RWPE2 (cell line): ENCODE measurements around the gene FARS2.

Experiments
- ATAC-seq: fragments of 200-7000 bp; cut with Tn5 transposase; 3 replicates; pipeline ENCODE4 v1.9.1; 2021; ENCODE audit warnings: low read depth
- DNase-seq: peaks from one replicate; pipeline ENCODE4 v3.0.0-alpha.2; 2020; ENCODE audit warnings: low spot score
- H3K27ac ChIP-seq: fragments of 450-650 bp; 2 replicates; pipeline ENCODE4 v1.5.1; 2017; ENCODE audit warnings: mild to moderate bottlenecking; ENCODE audit not compliant: poor library complexity, severe bottlenecking
- H3K27me3 ChIP-seq: fragments of 250-450 bp; sonication (Bioruptor Pico); 2 replicates; pipeline ENCODE4 v1.5.1; 2021; ENCODE audit warnings: mild to moderate bottlenecking, moderate library complexity; ENCODE audit not compliant: insufficient read depth, poor library complexity, severe bottlenecking
- H3K36me3 ChIP-seq: fragments of 250-450 bp; sonication (Bioruptor Pico); 2 replicates; pipeline ENCODE4 v1.5.1; 2020; ENCODE audit warnings: low read depth, mild to moderate bottlenecking, moderate library complexity
- H3K4me1 ChIP-seq: fragments of 250-450 bp; sonication (Bioruptor Pico); 2 replicates; pipeline ENCODE4 v1.5.1; 2021; ENCODE audit warnings: mild to moderate bottlenecking, moderate library complexity; ENCODE audit not compliant: insufficient read depth, poor library complexity, severe bottlenecking
- H3K4me3 ChIP-seq: fragments of 250-450 bp; sonication (Bioruptor Pico); 2 replicates; pipeline ENCODE4 v1.5.1; 2021; ENCODE audit warnings: mild to moderate bottlenecking, moderate library complexity; ENCODE audit not compliant: severe bottlenecking
- H3K9me3 ChIP-seq: fragments of 250-450 bp; sonication (Bioruptor Pico); 2 replicates; pipeline ENCODE4 v1.5.1; 2021; ENCODE audit warnings: mild to moderate bottlenecking, moderate library complexity; ENCODE audit not compliant: severe bottlenecking
- CTCF ChIP-seq: fragments of 450-650 bp; IDR thresholded peaks from one replicate; pipeline ENCODE4 v1.5.1; 2017; ENCODE audit warnings: mild to moderate bottlenecking, moderate library complexity; ENCODE audit not compliant: poor library complexity, severe bottlenecking

The FARS2 gene

GRCh38 chr6:5388326-5388725 lies 127.0 kb downstream of the FARS2 start:
- TF ChIP-seq CTCF, result no peak
- no peaks in the 10 kb centered on the region for H3K36me3 ChIP-seq
- no peaks in the 10 kb centered on the region for H3K4me1 ChIP-seq
- no peak for ATAC-seq
- no peaks in the 10 kb centered on the region for H3K9me3 ChIP-seq
- H3K4me3 ChIP-seq, result no peak overlapping the region
- no peak for DNase-seq
- H3K27ac ChIP-seq, result no peak overlapping the region
- no peaks in the 10 kb centered on the region for H3K27me3 ChIP-seq

- Histone ChIP-seq H3K4me3 (no peak overlapping the region), H3K9me3 (no peaks in the 10 kb centered on the region), H3K27ac (no peak overlapping the region), H3K36me3 (no peaks in the 10 kb centered on the region), H3K27me3 (no peaks in the 10 kb centered on the region), H3K4me1 (no peaks in the 10 kb centered on the region)
- DNase-seq, result no peak
- no peak for ATAC-seq
- no peak for TF ChIP-seq CTCF
These were observed 127.9 kb downstream of the FARS2 start for GRCh38 chr6:5389086-5389745.

DNA sequence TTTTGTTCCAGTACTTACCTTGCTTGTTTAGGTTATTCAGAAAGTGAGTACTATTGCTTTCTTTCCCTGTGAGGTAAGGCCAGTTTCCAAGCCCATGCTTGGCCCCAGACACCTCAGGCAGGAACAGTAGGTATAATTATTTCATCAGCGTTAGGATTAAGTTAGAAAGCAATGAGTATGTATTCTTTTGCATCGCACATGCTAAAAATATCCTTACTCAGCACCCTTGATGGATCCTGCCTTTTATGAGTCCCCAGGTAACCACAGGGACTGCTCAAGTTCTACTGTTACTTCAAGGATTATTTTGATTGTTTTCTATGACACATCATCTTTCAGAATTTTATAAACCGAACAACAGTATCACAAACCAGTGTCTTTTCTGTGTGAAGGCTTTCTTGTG lies 128.9 kb downstream of the FARS2 start:
- no peak overlapping the region for H3K4me3 ChIP-seq
- no peak for ATAC-seq
- H3K36me3 ChIP-seq, result no peaks in the 10 kb centered on the region
- no peak overlapping the region for H3K27ac ChIP-seq
- H3K9me3 ChIP-seq, result no peaks in the 10 kb centered on the region
- H3K27me3 ChIP-seq, result no peaks in the 10 kb centered on the region
- TF ChIP-seq CTCF, result no peak
- no peak for DNase-seq
- no peaks in the 10 kb centered on the region for H3K4me1 ChIP-seq

GRCh38 chr6:5394280-5394679 lies 133.0 kb downstream of the FARS2 start:
- no peaks in the 10 kb centered on the region for H3K36me3 ChIP-seq
- H3K4me1 ChIP-seq, result peaks cover 3% of the 10 kb centered on the region
- H3K4me3 ChIP-seq, result no peak overlapping the region
- no peak overlapping the region for H3K27ac ChIP-seq
- TF ChIP-seq CTCF, result no peak
- ATAC-seq (no peak), DNase-seq (no peak)
- H3K9me3 ChIP-seq, result no peaks in the 10 kb centered on the region
- no peaks in the 10 kb centered on the region for H3K27me3 ChIP-seq

GRCh38 chr6:5395719-5396118 lies 134.4 kb downstream of the FARS2 start:
- no peaks in the 10 kb centered on the region for H3K36me3 ChIP-seq
- DNase-seq (no peak), ATAC-seq (no peak)
- H3K27ac ChIP-seq, result no peak overlapping the region
- TF ChIP-seq CTCF, result peak; percentile 25
- H3K27me3 ChIP-seq, result no peaks in the 10 kb centered on the region
- H3K4me1 ChIP-seq, result peaks cover 3% of the 10 kb centered on the region
- H3K4me3 ChIP-seq, result no peak overlapping the region
- H3K9me3 ChIP-seq, result no peaks in the 10 kb centered on the region
